HG03097 (cell line): ENCODE data around the gene SLC38A10.

Experiments
- ATAC-seq: cut with Tn5 transposase; IDR thresholded peaks from one replicate; pipeline ENCODE4 v1.9.1; 2021; ENCODE audit not compliant: unreplicated experiment, low FRiP score

SLC38A10 gene

DNA sequence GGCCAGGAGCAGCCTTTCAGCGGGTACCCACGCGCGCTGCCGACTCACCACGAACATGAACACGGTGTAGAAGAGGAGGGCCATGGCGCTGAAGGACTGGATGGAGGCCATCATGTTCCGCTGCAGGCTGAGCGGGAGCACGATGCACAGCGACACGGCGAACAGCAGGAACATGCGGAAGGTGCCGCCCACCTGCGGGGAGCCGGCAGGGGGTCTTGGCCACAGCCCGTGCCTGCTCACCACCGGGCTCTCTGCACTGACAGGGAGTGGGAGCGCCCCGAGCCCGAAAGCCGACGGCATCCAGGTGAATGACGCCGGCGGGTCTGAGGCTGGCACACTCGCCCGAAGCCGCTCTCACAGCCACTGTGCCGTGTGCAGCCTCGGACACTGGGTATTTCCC is 13.0 kb downstream of the SLC38A10 start:
- no peak for ATAC-seq

DNA sequence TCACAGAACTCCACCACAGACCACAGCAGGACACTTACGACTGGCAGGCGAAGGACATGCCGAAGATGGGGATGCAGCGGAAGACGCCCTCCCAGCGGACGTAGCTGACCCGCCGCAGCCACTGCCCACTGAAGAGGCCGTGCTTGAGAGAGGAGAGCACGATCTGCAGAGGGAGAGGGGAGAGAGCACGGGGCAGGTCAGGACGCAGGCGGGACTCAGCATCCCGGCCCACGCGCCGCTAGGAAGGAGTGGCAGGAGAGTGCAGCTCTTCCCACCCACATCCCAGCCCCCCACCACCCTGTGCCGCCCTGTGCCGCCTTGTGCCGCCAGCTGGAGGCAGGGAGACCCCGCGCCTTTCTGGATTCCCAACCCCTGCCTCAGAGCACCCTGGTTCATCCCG is 14.5 kb downstream of the SLC38A10 start:
- ATAC-seq = no peak

DNA sequence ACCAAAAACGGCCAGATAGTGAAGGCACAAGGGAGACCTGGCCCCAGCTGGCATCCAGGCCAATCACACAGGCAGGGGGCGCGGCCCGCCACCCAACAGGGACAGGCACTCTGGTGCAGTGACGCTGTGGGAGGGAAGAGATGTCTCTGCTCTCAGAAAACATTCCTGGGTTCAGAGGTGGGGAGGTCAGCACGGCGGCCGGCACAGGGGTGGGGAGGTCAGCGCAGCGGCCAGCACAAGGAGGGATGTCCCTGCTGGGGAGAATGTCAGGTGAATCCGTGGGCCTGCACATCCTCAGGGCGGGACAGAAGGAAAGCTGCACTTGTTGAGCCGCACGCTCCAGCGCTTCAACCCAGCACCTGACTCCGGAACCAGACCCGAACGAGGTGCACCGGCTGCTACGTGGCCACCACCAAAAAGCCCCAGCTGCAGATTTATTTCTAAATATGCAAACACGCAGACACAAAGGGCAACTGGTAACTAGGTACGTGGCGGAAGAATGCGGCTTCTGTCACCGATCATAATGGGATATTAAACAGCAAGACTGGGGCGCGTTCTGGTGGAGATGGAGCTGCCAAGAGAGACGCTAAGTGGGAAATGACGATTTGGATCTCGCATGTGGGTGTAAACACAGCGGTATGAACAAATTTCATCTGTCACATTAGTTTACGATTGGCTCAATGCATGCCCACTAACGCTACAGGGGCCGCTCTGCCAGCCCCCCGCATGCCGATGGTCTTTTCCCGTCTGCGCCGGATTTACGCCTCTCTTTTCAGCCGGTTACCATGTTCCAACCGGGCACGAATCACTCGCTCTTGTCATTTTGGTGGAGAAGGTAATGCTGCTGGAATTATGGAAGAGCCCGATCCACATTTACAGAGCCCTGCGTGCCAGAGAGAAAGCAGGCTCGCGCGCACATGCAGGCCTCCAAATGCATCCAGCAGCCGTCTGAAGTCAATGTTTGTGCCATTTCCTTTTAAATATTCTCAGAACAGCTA is 15.5 kb downstream of the SLC38A10 start:
- ATAC-seq = no peak

DNA sequence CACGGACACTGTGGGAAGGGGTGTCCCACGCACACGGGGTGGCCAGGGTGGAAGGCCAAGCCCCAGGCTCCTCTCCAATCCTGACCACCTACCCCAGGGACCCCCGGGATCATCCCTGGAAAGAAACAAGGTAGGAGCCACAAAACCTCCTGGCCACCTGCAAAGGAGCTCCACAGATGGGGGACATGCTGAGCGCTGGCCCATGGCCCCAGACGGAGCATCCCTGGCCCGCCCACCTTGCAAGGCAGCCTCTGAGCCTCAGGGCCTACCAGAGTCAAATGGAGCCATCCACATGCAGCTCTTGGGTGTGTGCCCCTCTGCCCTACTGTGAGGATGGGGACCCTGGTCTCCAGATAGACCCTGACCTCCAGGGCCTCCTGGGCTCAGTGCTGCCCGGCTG is 16.3 kb downstream of the SLC38A10 start:
- ATAC-seq = no peak

DNA sequence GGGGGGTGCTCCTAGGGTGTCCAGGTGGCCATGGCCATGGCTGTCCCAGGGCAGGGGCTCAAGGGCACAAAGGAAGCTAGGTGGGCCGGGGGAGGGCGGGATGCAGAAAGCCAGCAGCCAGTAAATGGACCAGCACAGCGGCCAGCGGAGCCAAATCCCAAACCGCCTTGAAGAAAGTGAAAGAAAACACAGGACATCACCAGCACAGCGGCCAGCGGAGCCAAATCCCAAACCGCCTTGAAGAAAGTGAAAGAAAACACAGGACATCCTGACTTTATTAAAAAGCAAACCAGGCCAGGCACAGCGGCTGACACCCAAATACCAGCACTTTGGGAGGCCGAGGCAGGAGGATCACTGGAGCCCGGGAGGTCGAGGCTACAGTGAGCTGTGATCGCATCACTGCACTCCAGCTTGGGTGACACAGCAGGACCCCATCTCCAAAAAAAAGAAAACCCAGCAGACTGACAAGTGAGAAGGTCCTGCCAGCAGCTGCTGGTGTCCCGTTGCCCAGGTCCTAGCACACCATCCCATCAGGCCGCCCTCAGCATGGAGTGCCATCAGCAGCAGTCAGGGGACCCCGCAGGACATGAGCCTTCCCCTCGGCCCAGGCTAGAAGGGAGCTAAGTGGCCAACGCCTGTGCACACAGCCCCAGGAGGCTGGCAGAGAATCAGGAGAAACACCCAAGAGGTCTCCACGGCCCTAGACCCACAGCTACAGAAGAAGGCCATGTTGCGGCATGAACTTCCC is 17.0 kb downstream of the SLC38A10 start:
- ATAC-seq = no peak

DNA sequence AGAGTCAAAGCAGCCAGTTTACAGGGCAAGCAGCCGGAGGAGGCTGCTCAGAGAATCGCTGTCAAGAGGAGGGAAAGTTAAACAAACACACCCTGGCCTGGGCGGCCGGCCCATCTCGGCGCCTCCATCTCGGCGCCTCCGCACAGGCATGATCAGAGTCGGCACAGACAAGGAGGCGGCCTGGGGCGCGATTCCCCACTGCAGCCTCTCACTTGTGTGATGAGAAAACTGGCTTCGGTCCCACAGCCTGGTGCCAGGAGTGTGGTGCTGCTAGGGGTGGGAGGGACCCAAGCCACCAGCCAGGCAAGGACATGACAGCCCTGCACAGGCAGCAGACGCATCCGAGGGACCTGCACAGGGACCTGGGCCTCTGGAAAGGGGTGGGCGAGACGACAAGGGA is 17.7 kb downstream of the SLC38A10 start:
- ATAC-seq = no peak

DNA sequence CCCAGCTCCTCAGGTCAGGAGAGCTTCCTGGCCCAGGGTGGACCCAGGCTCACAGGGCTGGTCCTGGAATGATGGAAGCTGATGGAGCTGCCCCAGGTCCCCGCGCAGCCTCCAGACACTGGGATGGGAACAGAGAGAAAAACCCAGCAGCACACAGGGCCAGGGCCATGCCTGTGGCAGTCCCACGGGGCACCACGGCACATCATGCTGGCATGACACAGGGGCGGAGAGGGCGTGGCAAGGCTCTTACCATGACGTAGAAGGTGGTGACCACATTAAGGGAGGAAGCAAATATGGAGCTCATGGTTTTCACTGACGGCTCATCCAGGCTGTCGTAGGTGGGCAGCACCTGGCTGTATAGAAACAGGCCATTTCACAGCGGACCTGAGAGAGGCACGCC is 18.3 kb downstream of the SLC38A10 start:
- no peak for ATAC-seq

DNA sequence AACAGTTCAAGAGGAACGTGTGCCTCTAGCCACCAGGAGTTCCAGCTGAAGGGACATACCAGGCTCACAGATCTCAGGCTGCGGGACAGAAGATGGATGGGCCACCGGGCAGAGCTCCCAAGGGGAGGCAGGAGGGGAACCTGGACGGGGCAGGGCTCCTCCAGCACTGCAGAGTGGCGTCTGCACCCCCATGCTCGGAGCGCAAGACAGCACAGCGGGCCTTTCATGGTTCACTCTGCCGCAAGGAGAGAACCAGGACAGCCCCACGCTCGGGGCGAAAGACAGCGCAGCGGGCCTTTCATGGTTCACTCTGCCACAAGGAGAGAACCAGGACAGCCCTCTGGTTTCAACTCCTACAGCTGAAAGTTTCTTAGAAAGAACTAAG is 20.6 kb downstream of the SLC38A10 start:
- ATAC-seq = no peak

DNA sequence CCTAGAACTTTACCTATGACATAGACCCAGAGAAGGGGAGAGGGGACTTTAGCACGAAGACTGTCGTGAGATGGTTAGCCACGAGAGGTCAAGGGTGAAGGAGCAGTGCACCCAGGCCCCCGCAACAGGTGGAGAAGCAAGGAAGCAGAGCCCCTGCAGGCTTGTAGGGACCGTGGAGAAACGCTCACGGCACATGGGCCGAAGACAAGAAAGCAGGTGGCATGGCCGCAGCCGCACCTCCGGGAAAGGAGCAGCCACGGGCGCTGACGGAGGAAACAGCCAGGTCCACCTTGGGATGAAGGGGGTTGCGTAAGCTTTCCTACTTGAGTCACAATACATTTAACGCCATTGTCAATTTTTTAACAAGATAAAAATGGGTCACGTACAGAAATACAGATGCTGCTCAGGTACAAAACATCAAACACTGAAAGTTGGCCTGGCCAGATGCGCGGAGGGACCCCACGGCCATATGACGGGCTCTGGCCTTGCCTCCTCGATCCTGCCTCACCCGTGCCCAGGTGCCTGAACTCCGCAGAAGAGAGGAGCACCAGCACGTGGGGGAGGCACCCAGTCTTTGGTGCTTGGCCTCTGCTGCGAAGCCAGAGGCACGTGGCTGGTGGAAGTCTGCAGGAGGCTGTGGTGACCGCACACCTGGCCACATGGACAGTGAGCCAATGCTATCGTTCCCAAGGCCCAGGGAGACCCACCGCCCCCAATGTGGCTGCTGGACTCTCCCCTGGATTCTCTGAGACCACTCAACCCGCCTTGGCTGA is 21.2 kb downstream of the SLC38A10 start:
- no peak for ATAC-seq

DNA sequence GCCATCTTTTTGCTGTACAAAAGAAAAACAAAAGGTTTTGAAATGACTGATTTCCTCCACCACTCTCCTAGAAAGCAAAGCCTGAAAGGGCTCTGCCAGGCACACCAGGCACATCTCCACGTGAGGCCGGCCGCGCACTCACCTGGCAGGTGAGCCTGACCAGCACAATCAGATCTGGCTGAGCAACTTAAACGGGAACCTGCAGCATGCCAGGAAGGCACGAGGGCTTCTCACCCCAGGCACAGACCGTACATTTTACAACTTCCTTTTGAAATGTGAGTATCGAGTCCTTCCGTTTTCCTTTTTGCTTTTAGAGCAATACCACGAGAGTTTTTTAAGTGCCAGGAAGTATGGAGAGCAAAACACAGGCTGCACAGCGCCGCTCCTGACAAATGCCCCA is 22.5 kb downstream of the SLC38A10 start:
- no peak for ATAC-seq

DNA sequence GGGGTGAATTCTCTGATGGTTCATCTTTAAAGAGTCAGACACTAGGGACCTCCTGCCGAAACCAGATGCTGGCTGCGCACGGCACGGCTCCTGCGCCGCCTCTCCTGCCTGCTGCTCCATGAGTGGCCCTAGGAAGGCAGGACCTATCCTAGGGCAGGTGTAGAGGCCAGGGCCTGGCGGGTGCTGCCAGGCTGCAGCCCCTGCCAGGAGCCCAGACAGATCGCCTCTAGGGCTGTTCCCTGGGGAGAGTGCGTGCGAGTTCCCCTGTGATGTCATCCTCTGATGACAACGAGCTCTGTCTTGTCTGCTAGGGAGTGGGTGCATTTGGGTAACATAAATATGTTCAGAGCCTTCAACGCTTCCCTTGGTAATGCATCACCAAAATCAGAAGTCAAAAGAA is 23.9 kb downstream of the SLC38A10 start:
- no peak for ATAC-seq

DNA sequence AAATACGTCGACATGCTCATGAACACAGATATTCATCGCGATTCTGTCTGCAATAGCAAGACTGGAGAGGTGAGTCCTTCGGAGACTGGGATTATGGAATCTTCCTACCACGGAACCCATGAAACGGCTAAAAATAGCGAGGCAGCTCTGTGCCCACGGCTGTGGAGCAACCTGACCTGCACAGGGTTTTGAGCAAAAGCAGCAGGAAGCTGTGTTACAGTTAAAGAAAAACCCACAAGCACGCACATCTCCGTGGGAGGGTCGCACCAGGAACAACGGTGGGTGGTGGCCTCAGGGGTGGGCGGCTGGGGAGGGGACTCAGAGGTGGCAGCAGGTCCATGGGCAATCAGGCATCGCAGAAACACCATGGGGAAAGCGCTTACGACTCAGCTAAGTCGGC is 24.8 kb downstream of the SLC38A10 start:
- no peak for ATAC-seq

DNA sequence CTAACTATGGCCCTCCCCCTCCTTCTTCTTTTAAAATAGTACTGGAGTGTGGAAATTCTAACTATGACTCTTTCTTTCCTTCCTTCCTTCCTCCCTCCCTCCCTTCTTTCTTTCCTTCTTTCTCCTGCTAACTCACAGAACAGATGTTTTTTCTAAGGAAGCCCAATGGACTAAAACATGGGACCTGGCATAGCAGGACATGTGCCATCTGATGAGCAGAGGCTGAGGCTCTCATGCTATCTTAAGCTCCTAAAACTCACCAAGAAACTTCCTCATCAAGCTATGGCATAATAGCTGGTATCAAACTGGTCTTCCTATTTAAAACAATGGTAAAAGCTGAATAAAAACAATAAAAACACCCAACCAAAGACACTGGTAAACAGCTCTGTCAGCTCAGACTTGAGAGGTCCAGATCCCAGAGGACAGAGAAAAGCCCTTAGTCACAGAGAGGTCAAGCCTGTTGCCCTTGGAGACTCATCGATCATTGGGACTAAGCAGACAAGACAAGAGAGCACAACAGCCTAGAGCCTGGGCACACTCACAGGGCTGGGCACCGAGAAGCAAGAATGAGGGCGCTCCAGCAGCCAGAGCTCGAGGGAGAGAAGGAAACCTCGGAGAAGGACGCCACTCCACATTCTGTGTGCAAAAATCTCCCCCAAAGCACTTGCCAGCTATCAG is 27.6 kb downstream of the SLC38A10 start:
- no peak for ATAC-seq

DNA sequence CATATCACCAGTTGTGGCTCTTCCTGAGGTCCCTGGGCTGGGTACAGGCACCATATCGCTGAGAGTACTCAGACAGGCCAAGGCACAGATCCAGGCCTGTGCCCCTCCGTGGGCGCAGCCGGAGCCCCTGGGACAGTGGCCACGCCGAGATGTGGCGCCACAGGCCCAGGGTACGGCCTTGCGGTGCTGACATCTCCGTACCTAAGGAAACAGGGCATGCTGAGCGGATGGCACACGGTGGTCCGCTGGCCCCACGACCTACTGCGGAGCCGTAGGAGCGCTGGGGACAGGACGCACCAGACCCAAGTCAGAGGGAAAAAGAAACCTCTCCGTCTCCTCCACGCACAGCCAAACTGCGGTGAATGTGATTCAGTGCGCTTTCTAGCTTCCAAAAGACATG is 29.5 kb downstream of the SLC38A10 start:
- no peak for ATAC-seq

DNA sequence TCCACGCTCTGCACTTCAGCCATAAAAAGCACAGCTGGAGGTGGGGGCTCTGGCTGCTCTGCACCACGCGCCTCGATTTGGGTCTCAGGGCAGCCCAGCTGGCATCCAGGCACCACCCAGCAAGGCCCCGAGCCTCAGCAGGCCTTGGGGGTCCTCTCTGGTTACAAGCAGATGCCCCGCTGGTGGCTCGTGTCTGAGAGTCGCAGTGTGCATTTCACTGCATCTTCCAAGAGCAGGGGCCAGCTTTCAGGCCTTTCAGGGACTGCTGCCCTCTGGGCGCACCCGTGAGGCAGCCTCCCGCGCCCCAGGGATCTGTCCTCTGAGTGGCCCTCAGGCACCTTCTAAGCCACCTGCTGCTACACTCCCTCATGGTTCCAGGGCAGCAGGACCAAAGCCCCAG is 30.5 kb downstream of the SLC38A10 start:
- no peak for ATAC-seq

DNA sequence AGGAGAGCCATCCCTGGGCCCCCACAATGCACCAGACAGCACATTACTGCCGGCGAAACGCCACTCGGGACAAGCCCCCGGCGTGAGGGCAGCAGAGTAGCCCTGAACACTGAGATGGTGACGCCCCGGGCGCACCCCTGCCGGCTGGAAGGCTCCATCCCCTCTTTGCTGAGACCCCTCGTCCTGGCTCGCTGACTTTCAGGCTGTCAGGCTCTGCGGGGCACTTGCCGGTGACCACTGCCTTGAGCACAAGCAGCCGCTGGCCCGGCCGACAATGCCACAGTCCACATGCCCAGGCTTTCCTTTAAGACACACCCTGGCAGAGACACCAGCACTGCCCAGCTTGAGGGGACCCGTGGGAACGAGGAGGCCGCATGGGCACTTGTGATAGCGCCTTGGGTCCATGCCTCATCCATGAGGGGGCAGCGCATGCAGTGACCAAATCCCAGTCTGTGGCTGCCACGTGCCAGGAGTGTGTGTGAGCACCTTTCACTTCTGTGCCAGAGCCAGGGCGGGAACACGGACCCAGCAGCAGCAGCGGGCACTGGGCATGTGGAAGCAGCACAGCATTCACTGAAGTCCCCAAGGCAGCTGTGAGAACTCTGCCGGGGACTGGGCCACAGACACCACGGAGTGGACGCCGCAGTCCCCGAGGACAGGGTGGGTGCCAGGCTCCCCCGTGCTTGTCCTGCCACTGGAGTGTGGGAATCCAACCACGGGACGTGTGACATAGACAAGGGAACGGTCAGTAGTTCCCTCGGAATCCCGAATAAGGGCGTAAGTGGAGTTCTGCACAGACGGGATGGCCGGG is 31.5 kb downstream of the SLC38A10 start:
- no peak for ATAC-seq

DNA sequence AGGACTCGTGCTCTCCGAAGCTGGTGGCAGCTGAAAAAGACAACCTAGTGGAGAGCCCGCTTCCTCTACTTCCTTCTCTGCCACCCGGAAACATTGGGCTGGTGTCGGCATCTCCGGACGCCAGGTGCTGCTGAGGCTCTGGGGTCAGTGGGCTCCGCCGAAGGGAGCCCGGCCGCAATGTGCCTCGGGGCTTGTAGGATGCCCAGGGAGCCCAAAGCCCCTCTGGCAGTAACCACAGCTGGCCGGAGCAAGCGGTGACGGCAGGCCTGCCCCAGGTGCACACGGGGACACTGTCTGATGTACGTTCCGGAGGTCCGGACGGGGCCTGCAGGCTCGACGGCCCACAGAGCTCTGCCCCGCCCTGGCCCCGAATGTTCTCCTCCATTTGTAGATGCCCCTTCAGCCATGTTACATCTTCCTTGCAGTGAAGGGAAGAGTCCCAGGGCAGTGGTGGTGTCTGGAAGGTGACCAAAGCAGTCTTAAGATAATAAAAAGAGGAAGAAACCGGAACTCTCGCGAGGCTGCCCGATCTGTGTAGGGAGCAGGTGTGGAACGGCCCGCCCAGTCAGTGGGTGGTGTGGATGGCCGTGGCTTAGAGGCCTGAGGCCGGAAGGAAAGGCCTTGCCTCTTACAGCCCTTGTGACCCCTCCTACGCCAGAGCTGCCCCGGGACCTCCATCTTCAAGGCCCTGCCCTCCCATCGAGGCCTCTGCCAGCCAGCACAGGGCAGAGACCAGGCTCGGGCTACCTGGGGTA is 33.3 kb downstream of the SLC38A10 start:
- ATAC-seq = no peak

DNA sequence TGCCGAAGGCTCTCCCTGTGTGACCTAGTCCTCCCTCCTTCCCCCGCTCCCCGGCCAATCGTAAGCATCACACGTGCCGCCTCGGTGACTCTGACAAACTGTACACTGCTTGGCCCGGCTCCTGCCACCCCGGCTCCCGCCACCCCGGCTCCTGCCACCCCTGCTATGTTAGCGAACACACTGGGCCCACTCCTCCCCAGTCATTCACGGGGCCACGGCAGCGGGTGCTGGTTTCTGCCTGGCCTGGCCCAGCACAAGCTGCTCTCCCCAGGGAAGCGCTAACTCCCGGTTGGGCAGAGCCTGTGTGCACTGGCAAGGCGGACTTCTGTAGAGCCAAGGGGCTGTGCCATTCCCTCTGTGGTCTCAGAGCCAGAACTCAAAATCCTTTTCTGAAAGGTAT is 34.0 kb downstream of the SLC38A10 start:
- no peak for ATAC-seq

DNA sequence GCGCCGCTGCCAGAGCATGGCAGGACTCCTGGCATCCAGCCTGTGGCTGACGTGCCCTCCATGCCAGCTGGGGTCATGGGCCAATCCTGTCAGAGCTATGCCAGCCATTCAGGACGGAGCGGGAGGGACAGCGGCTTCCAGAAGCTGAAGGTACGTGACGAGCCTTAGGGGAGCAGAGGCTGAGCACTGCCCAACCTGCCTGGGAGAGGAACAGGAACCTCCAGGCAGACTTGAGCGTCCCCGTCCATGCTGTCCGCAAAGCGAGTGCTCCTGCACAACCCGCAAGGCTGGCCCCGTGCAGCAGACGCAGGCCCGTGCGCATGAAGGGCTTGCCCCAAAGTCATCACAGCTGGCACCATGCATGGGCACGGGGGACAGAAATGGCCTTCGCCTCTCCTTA is 34.5 kb downstream of the SLC38A10 start:
- no peak for ATAC-seq
